ENCODE results near the gene CRB2.

Gene CRB2

GRCh38 chr9:123347289-123348060 lies 8.5 kb upstream of the CRB2 start:
- no peak for DNase-seq (ENCODE audit: low spot score)

GRCh38 chr9:123348317-123348992 lies 7.5 kb upstream of the CRB2 start:
- no peak for DNase-seq (ENCODE audit: low spot score)

- DNase-seq (ENCODE audit: low spot score): no peak
Observed at GRCh38 chr9:123349033-123349432, 7.0 kb upstream of the CRB2 start.

GRCh38 chr9:123349691-123350480 lies 6.1 kb upstream of the CRB2 start:
- peak; percentile 65 for DNase-seq (ENCODE audit: low spot score)

- no peak for DNase-seq (ENCODE audit: low spot score)
Observed at GRCh38 chr9:123350590-123351310, 5.2 kb upstream of the CRB2 start.

- DNase-seq (ENCODE audit: low spot score): no peak
Observed at GRCh38 chr9:123353041-123353440, 3.0 kb upstream of the CRB2 start.

- peak; percentile 79 for DNase-seq (ENCODE audit: low spot score)
Observed at GRCh38 chr9:123353984-123354591, 1.9 kb upstream of the CRB2 start.

- no peak for DNase-seq (ENCODE audit: low spot score)
Observed at GRCh38 chr9:123354806-123355508, 1.0 kb upstream of the CRB2 start.

- no peak for DNase-seq (ENCODE audit: low spot score)
Observed at GRCh38 chr9:123356851-123357742, 1.1 kb downstream of the CRB2 start.

- no peak for DNase-seq (ENCODE audit: low spot score)
Observed at GRCh38 chr9:123357743-123358059, 1.7 kb downstream of the CRB2 start.

- DNase-seq (ENCODE audit: low spot score): peak; percentile 93
Observed at GRCh38 chr9:123358181-123358905, 2.3 kb downstream of the CRB2 start.

- DNase-seq (ENCODE audit: low spot score): no peak
Observed at GRCh38 chr9:123359106-123359505, 3.1 kb downstream of the CRB2 start.

GRCh38 chr9:123359546-123359945 lies 3.5 kb downstream of the CRB2 start:
- DNase-seq (ENCODE audit: low spot score): no peak

GRCh38 chr9:123360161-123361085 lies 4.4 kb downstream of the CRB2 start:
- DNase-seq (ENCODE audit: low spot score): no peak

GRCh38 chr9:123361086-123361730 lies 5.2 kb downstream of the CRB2 start:
- no peak for DNase-seq (ENCODE audit: low spot score)

- no peak for DNase-seq (ENCODE audit: low spot score)
Observed at GRCh38 chr9:123361731-123362510, 5.9 kb downstream of the CRB2 start.

GRCh38 chr9:123362856-123363255 lies 6.9 kb downstream of the CRB2 start:
- DNase-seq (ENCODE audit: low spot score): no peak

Data from Ammon's horn (tissue), 1 donor.